Stimulated activated CD4-positive, alpha-beta T cell treated with anti-CD3 and anti-CD28 coated beads, TNF-alpha, amount 100 ng/mL, for 48 hours (primary cell): Measurements from ENCODE around the gene CBX4.
A peak's percentile ranks its signal among the peaks of the same experiment; 100 is the strongest.

Experiments
- DNase-seq, 3 donors: peaks; one replicate each; pipeline ENCODE4 v3.0.0-alpha.2; 2020; ENCODE audit warnings: low read depth in 3 of 3

CBX4 gene

GRCh38 chr17:79799538-79800324 is 39.5 kb downstream of the CBX4 start:
- DNase-seq: no peak

- no peak for DNase-seq
These were observed 40.1 kb downstream of the CBX4 start for GRCh38 chr17:79799174-79799537.

GRCh38 chr17:79798299-79799173 is 40.7 kb downstream of the CBX4 start:
- DNase-seq: no peak

- DNase-seq: no peak
These were observed 41.5 kb downstream of the CBX4 start for GRCh38 chr17:79797492-79798298.

GRCh38 chr17:79796763-79797491 is 42.3 kb downstream of the CBX4 start, which contains the start of gene CBX8:
TSS of gene CBX8 (minus strand) at chr17:79797077. CDS start at chr17:79796998, 79 bp downstream.
- peak; percentile 99 for DNase-seq

GRCh38 chr17:79796444-79796762 is 42.8 kb downstream of the CBX4 start:
- DNase-seq: no peak

- DNase-seq: no peak
These were observed 43.3 kb downstream of the CBX4 start for GRCh38 chr17:79795795-79796443.

GRCh38 chr17:79794659-79795511 is 44.4 kb downstream of the CBX4 start:
- no peak for DNase-seq

- DNase-seq: no peak
These were observed 45.3 kb downstream of the CBX4 start for GRCh38 chr17:79793924-79794304.

- no peak for DNase-seq
These were observed 46.0 kb downstream of the CBX4 start for GRCh38 chr17:79792984-79793923.

GRCh38 chr17:79792341-79792871 is 46.8 kb downstream of the CBX4 start:
- no peak for DNase-seq

GRCh38 chr17:79791735-79792161 is 47.5 kb downstream of the CBX4 start:
- DNase-seq: no peak

GRCh38 chr17:79790805-79791734 is 48.2 kb downstream of the CBX4 start:
- no peak for DNase-seq

GRCh38 chr17:79789943-79790804 is 49.1 kb downstream of the CBX4 start:
- no peak for DNase-seq

GRCh38 chr17:79788989-79789942 is 50.0 kb downstream of the CBX4 start:
- DNase-seq: no peak
